Effector CD4-positive, alpha-beta T cell (primary cell): ENCODE results near the gene ARRB1.

Experiments used
- DNase-seq: peaks from one replicate; pipeline ENCODE4 v3.0.0-alpha.2; 2020

The ARRB1 gene

GRCh38 chr11:75219869-75220268, 131.6 kb downstream of the ARRB1 start:
- no peak for DNase-seq

GRCh38 chr11:75214843-75215242, 136.6 kb downstream of the ARRB1 start:
- DNase-seq, result no peak

- peak; percentile 69 for DNase-seq
Measured at GRCh38 chr11:75214411-75214821, 137.0 kb downstream of the ARRB1 start.
